K562 (cell line): ENCODE measurements around the gene SDCCAG8. TPM values are rescaled to one million over a fixed set of nuclear protein-coding genes. Genes with fewer than 3 reads are reported as not detected.

Experiments used
- ATAC-seq: fragments of 200-7000 bp; cut with Tn5 transposase; 3 replicates; pipeline ENCODE4 v1.9.1; 2020; ENCODE audit warnings: moderate library complexity
- BruUV-seq: library from RNA; stranded (reverse); fragments of 400-500 nt; replicated peaks from 2 replicates; lab custom pipeline; 2021; lab: Mats Ljungman, UMichigan
- CTCF ChIA-PET: fragments of 300-600 bp; formaldehyde crosslinking; extraction: SDS; loops from one replicate; lab custom pipeline; 2021; ENCODE audit warnings: low intra/inter-chr PET ratio; lab: Yijun Ruan, JAX
- POLR2A ChIA-PET: fragments of 300-600, 350-650 bp; sonication (Branson Sonifier 250); formaldehyde crosslinking; extraction: SDS; loops from one replicate; lab custom pipeline; 2021; ENCODE audit warnings: antibody characterized with exemption, inconsistent platforms; lab: Yijun Ruan, JAX
- DNase-seq, 4 experiments: peaks; one replicate each; pipeline versions ENCODE4 v3.0.0 to v3.0.0-alpha.2; 2011 to 2018; ENCODE audit warnings: low spot score in 3 of 4, mixed read lengths in 3 of 4; ENCODE audit errors: extremely low read depth in 1 of 4
- FAIRE-seq: peaks from 2 replicates; lab custom pipeline; 2011; peaks lifted over from hg19 to GRCh38; lab: Jason Lieb, UNC
- H2AFZ ChIP-seq: 2 replicates; pipeline ENCODE4 v1.6.0; 2011; ENCODE audit warnings: low read depth, low read length, control low read depth, inconsistent platforms
- H3K27ac ChIP-seq: fragments of 200-600 bp; 3 replicates; pipeline ENCODE4 v1.8.0; 2011; ENCODE audit warnings: low read depth, mild to moderate bottlenecking, control low read depth, inconsistent platforms, low read length, moderate library complexity, mixed read lengths; ENCODE audit errors: extremely low read depth
- H3K27me3 ChIP-seq, 2 experiments: fragments of 300-600 bp in 1 of 2; 2 replicates in 1 of 2; 3 replicates in 1 of 2; pipeline versions ENCODE4 v1.6.0 to v1.8.0; 2011; ENCODE audit warnings: inconsistent platforms in 2 of 2, low read length in 2 of 2, mild to moderate bottlenecking in 1 of 2, mixed read lengths in 1 of 2, moderate library complexity in 1 of 2; ENCODE audit not compliant: control insufficient read depth in 2 of 2, insufficient read depth in 2 of 2
- H3K36me3 ChIP-seq: fragments of 300-600 bp; 3 replicates; pipeline ENCODE4 v1.8.0; 2011; ENCODE audit warnings: mild to moderate bottlenecking, low read length, inconsistent platforms; ENCODE audit not compliant: control insufficient read depth, insufficient read depth
- H3K4me1 ChIP-seq, 2 experiments: fragments of 200-600 bp in 1 of 2; replicated peaks in 1 of 2; 2 replicates in 1 of 2; 3 replicates in 1 of 2; pipeline versions ENCODE4 v1.5.1 to v1.8.0; 2011; ENCODE audit warnings: inconsistent platforms in 2 of 2, low read length in 2 of 2, mild to moderate bottlenecking in 1 of 2, mixed read lengths in 1 of 2, moderate library complexity in 1 of 2; ENCODE audit not compliant: control insufficient read depth in 2 of 2, insufficient read depth in 2 of 2
- H3K4me2 ChIP-seq: 2 replicates; pipeline ENCODE4 v1.6.1; 2011; ENCODE audit warnings: low read length, control low read depth, inconsistent platforms, mixed read lengths; ENCODE audit not compliant: insufficient read depth
- H3K4me3 ChIP-seq: fragments of 200-600 bp; sonication (generic), shearing (Covaris generic); 2 replicates; pipeline ENCODE4 v1.5.1; 2016; ENCODE audit warnings: control low read depth, inconsistent platforms
- H3K79me2 ChIP-seq: fragments of 200-600 bp; 3 replicates; pipeline ENCODE4 v1.8.0; 2011; ENCODE audit warnings: low read length, inconsistent platforms; ENCODE audit not compliant: control insufficient read depth, insufficient read depth
- H3K9ac ChIP-seq, 2 experiments: 2 replicates each; pipeline versions ENCODE4 v1.6.0 to v1.6.1; 2011; ENCODE audit warnings: low read depth in 2 of 2, low read length in 2 of 2, control low read depth in 1 of 2, inconsistent platforms in 1 of 2, mild to moderate bottlenecking in 1 of 2, mixed read lengths in 1 of 2; ENCODE audit not compliant: insufficient read depth in 1 of 2
- H3K9me1 ChIP-seq: one replicate; pipeline ENCODE4 v1.6.0; 2011; ENCODE audit warnings: inconsistent platforms, mild to moderate bottlenecking, low read length, moderate library complexity; ENCODE audit not compliant: control insufficient read depth, insufficient read depth
- H3K9me3 ChIP-seq: replicated peaks from 2 replicates; pipeline ENCODE4 v1.5.1; 2011; ENCODE audit warnings: low read depth, low read length, inconsistent platforms; ENCODE audit not compliant: control insufficient read depth, insufficient read depth
- H4K20me1 ChIP-seq: replicated peaks from 2 replicates; pipeline ENCODE4 v1.6.1; 2011; ENCODE audit warnings: low read length, inconsistent platforms, mixed read lengths; ENCODE audit not compliant: control insufficient read depth, insufficient read depth
- ASH1L ChIP-seq: fragments of 450-650 bp; IDR thresholded peaks from 2 replicates; pipeline ENCODE4 v1.6.1; 2018; ENCODE audit warnings: borderline replicate concordance, mild to moderate bottlenecking, low read depth; ENCODE audit not compliant: partially characterized antibody
- ESRRA ChIP-seq: fragments of 450-650 bp; IDR thresholded peaks from 2 replicates; pipeline ENCODE4 v1.6.1; 2014; ENCODE audit warnings: low read depth, mild to moderate bottlenecking, moderate library complexity, borderline replicate concordance
- ESRRB ChIP-seq: fragments of 250-450 bp; sonication (Bioruptor Pico); IDR thresholded peaks from 2 replicates; pipeline ENCODE4 v1.5.0; 2020; ENCODE audit warnings: mild to moderate bottlenecking, moderate library complexity, borderline replicate concordance
- MED1 ChIP-seq: sonication (generic); formaldehyde crosslinking; IDR thresholded peaks from 2 replicates; pipeline ENCODE4 v1.8.1; 2023; ENCODE audit warnings: missing genetic modification reagents, borderline replicate concordance
- MTF1 ChIP-seq: fragments of 250-450 bp; sonication (Bioruptor Pico); IDR thresholded peaks from 2 replicates; pipeline ENCODE4 v1.9.0; 2021; ENCODE audit warnings: moderate library complexity, mild to moderate bottlenecking, inconsistent platforms, borderline replicate concordance
- NFE2L1 ChIP-seq: fragments of 450-650 bp; IDR thresholded peaks from 2 replicates; pipeline ENCODE4 v1.6.1; 2016; ENCODE audit warnings: missing genetic modification characterization, low read depth, mild to moderate bottlenecking, missing compliant biosample characterization, moderate library complexity, borderline replicate concordance
- NFYB ChIP-seq: IDR thresholded peaks from 2 replicates; pipeline ENCODE4 v1.6.1; 2011; ENCODE audit warnings: mild to moderate bottlenecking, moderate library complexity; ENCODE audit not compliant: insufficient read length; ENCODE audit errors: extremely low read depth
- SFPQ ChIP-seq: fragments of 200-400 bp; formaldehyde crosslinking; IDR thresholded peaks from 2 replicates; pipeline ENCODE4 v1.6.1; 2017; ENCODE audit warnings: mild to moderate bottlenecking, low read depth, low read length, moderate library complexity
- SLC30A9 ChIP-seq: fragments of 250-450 bp; sonication (Bioruptor Pico); IDR thresholded peaks from 2 replicates; pipeline ENCODE4 v1.8.0; 2022; ENCODE audit warnings: mild to moderate bottlenecking, moderate library complexity
- TFE3 ChIP-seq: fragments of 450-650 bp; formaldehyde crosslinking; IDR thresholded peaks from 2 replicates; pipeline ENCODE4 v1.4.0; 2020; ENCODE audit warnings: mild to moderate bottlenecking, mixed read lengths
- THRB ChIP-seq: fragments of 450-650 bp; formaldehyde crosslinking; conservative IDR thresholded peaks from 2 replicates; pipeline ENCODE4 v1.4.0; 2022; ENCODE audit warnings: mild to moderate bottlenecking, missing genetic modification characterization
- ZC3H4 ChIP-seq: sonication (generic); formaldehyde crosslinking; IDR thresholded peaks from 2 replicates; pipeline ENCODE4 v1.9.0; 2021; ENCODE audit warnings: missing genetic modification reagents, borderline replicate concordance
- ZNF274 ChIP-seq: IDR thresholded peaks from 2 replicates; pipeline ENCODE4 v1.6.1; 2011; ENCODE audit warnings: low read depth, mild to moderate bottlenecking, low read length, moderate library complexity, borderline replicate concordance
- ZNF277 ChIP-seq: fragments of 250-450 bp; sonication (Bioruptor Pico); IDR thresholded peaks from 2 replicates; pipeline ENCODE4 v1.8.0; 2022; ENCODE audit warnings: inconsistent platforms, mild to moderate bottlenecking, moderate library complexity, borderline replicate concordance
- ZNF444 ChIP-seq: fragments of 250-450 bp; sonication (Bioruptor Pico); IDR thresholded peaks from 2 replicates; pipeline ENCODE4 v1.4.0; 2020; ENCODE audit warnings: mild to moderate bottlenecking, moderate library complexity
- WGBS: fragments of 100-300 bp; shearing (Covaris generic); methylation state at CpG from one replicate; pipeline ENCODE4 v1.1.6; 2016; ENCODE audit warnings: low coverage, mixed read lengths; ENCODE audit not compliant: insufficient coverage; ENCODE audit errors: missing lambda C conversion rate; 5-methylcytosine and 5-hydroxymethylcytosine counted together
- in situ Hi-C: fragments of 300-500 bp; cut with MboI; formaldehyde crosslinking; loops from 4 replicates; pipeline ENCODE4 v1.15.0; 2018; ENCODE audit warnings: inconsistent platforms, mixed read lengths
- intact Hi-C: fragments of 100-400 bp; cut with micrococcal nuclease; formaldehyde crosslinking; loops from 2 replicates; pipeline ENCODE4 v1.14.2; 2022
- polyA plus RNA-seq, 8 experiments: library from polyadenylated mRNA; depleted of rRNA in 4 of 8; stranded (reverse) in 5 of 8; unstranded in 3 of 8; fragments of >200 nt; fragmentation: Nextera tagmentation in 2 of 8; fragmentation: Illumina TruSeq in 1 of 8; extraction: Ambion mirVana in 2 of 8; extraction: Trizol in 1 of 8; gene quantifications; 2 replicates each; pipeline versions ENCODE4 v1.2.1 to v1.2.3, GENCODE V29; 2011 to 2014; ENCODE audit warnings: inconsistent platforms in 1 of 8, missing spikeins in 1 of 8
- total RNA-seq, 7 experiments: library from RNA; depleted of rRNA in 6 of 7; stranded (reverse); fragments of >200 nt in 6 of 7; fragmentation: Illumina TruSeq in 2 of 7; extraction: Trizol in 2 of 7; gene quantifications; 2 replicates each; pipeline versions ENCODE4 v1.2.1 to v1.2.3, GENCODE V29; 2011 to 2021; ENCODE audit warnings: low replicate concordance in 1 of 7

SDCCAG8 gene
- total and polyA plus RNA-seq, 9 of the 15 experiments (the other 6 are each of a cell fraction or from before 2014, with no cell fraction given) = 17.9 to 36.7 (median 25.4) TPM

GRCh38 chr1:243525085-243525487 is 269.2 kb downstream of the SDCCAG8 start (continued):
- TF ChIP-seq MED1 = no peak
- no peak for TF ChIP-seq MTF1 (CRISPR knock-in tag)
- TF ChIP-seq SLC30A9 (CRISPR knock-in tag) = no peak

- CTCF ChIA-PET = no interaction called here
- H3K4me2 ChIP-seq = no peak overlapping the region
- H3K9me3 ChIP-seq = no peaks in the 10 kb centered on the region
- no peak for DNase-seq
- no peak for FAIRE-seq
- 5% methylated on average over 7 of the region's 7 CpGs for WGBS
- no peaks in the 10 kb centered on the region for H3K79me2 ChIP-seq
- POLR2A ChIA-PET = no interaction called here
- no peak; the same call in 2 of the 3 replicates for ATAC-seq
- H3K36me3 ChIP-seq = no peaks in the 10 kb centered on the region
- H3K9me1 ChIP-seq = no peaks in the 10 kb centered on the region
- in situ Hi-C loops (no loop called here), intact Hi-C loops (no loop called here)
- H3K27ac ChIP-seq = no peak overlapping the region
- no peak overlapping the region for H3K9ac ChIP-seq
- no peaks in the 10 kb centered on the region for H3K27me3 ChIP-seq
- H3K4me1 ChIP-seq = no peaks in the 10 kb centered on the region
- no TSS peak for BruUV-seq
- peak overlapping the region; percentile 54 for H2AFZ ChIP-seq
- no peak overlapping the region for H3K4me3 ChIP-seq
- no peaks in the 10 kb centered on the region for H4K20me1 ChIP-seq
- TF ChIP-seq ASH1L (no peak), NFYB (no peak), ZNF444 (CRISPR knock-in tag) (no peak), ESRRB (CRISPR knock-in tag) (no peak), ZNF274 (no peak), TFE3 (CRISPR knock-in tag) (no peak), SFPQ (no peak), ZNF277 (CRISPR knock-in tag) (no peak), ZC3H4 (CRISPR knock-in tag) (no peak), THRB (CRISPR knock-in tag) (no peak), ESRRA (no peak), NFE2L1 (tag) (no peak)
These were observed 270.3 kb downstream of the SDCCAG8 start for GRCh38 chr1:243526180-243526579.
